Smooth muscle cell (in vitro differentiated cells): Measurements from ENCODE around the gene BACE2. TPM values are rescaled to one million over a fixed set of nuclear protein-coding genes. Genes with fewer than 3 reads are reported as not detected.
A peak's percentile ranks its signal among the peaks of the same experiment; 100 is the strongest.

Source experiments
- DNase-seq: peaks from one replicate; lab custom pipeline; 2025; ENCODE audit not compliant: unreplicated experiment; lab: John Stamatoyannopoulos, UW
- H2AFZ ChIP-seq: fragments of 200-600 bp; sonication (generic); 2 replicates; pipeline ENCODE4 v1.6.0; 2016; ENCODE audit warnings: antibody characterized with exemption, low read depth, mild to moderate bottlenecking
- H3F3A ChIP-seq: fragments of 200-600 bp; sonication (generic); 2 replicates; pipeline ENCODE4 v1.6.0; 2017; ENCODE audit warnings: antibody characterized with exemption, low read depth
- H3K27ac ChIP-seq: fragments of 200-600 bp; sonication (generic); 2 replicates; pipeline ENCODE4 v1.5.1; 2016; ENCODE audit warnings: low read depth, mild to moderate bottlenecking
- H3K27me3 ChIP-seq: fragments of 200-600 bp; sonication (generic); 2 replicates; pipeline ENCODE4 v1.6.1; 2016; ENCODE audit warnings: low read depth, mild to moderate bottlenecking
- H3K36me3 ChIP-seq: fragments of 200-600 bp; sonication (generic); 2 replicates; pipeline ENCODE4 v1.5.1; 2016; ENCODE audit warnings: low read depth
- H3K4me1 ChIP-seq: fragments of 200-600 bp; sonication (generic); 2 replicates; pipeline ENCODE4 v1.5.1; 2016; ENCODE audit warnings: low read depth
- H3K4me2 ChIP-seq: fragments of 200-600 bp; sonication (generic); 2 replicates; pipeline ENCODE4 v1.6.0; 2016; ENCODE audit warnings: mild to moderate bottlenecking
- H3K4me3 ChIP-seq: fragments of 200-600 bp; sonication (generic); 2 replicates; pipeline ENCODE4 v1.5.1; 2016; ENCODE audit warnings: mild to moderate bottlenecking
- H3K79me2 ChIP-seq: fragments of 200-600 bp; sonication (generic); 2 replicates; pipeline ENCODE4 v1.6.0; 2016; ENCODE audit warnings: low read depth, mild to moderate bottlenecking
- H3K9ac ChIP-seq: fragments of 200-600 bp; sonication (generic); 2 replicates; pipeline ENCODE4 v1.6.0; 2016; ENCODE audit warnings: low read depth
- H3K9me3 ChIP-seq: fragments of 200-600 bp; sonication (generic); replicated peaks from 2 replicates; pipeline ENCODE4 v1.5.1; 2016; ENCODE audit warnings: low read depth
- H4K20me1 ChIP-seq: fragments of 200-600 bp; sonication (generic); 2 replicates; pipeline ENCODE4 v1.6.0; 2016; ENCODE audit warnings: low read depth
- CTCF ChIP-seq: fragments of 200-600 bp; sonication (generic); IDR thresholded peaks from 2 replicates; pipeline ENCODE4 v1.5.1; 2017; ENCODE audit warnings: borderline replicate concordance, mild to moderate bottlenecking, antibody characterized with exemption; ENCODE audit not compliant: insufficient read depth, poor library complexity, severe bottlenecking
- WGBS: methylation state at CpG from one replicate; pipeline ENCODE4 v1.1.7; 2016; ENCODE audit warnings: low lambda C conversion rate; 5-methylcytosine and 5-hydroxymethylcytosine counted together
- polyA plus RNA-seq: library from polyadenylated mRNA; unstranded; fragments of >200 nt; fragmentation: Nextera tagmentation; extraction: Ambion mirVana; gene quantifications from 2 replicates; pipeline ENCODE4 v1.2.1, GENCODE V29; 2016
- total RNA-seq: library from RNA; depleted of rRNA; stranded (reverse); fragments of >200 nt; gene quantifications from 2 replicates; pipeline ENCODE4 v1.2.3, GENCODE V29; 2014

Gene BACE2
- total and polyA plus RNA-seq, 2 experiments from 2014 or later = 25.3 to 33.3 TPM

GRCh38 chr21:41316200-41317062, 148.5 kb downstream of the BACE2 start, which contains the start of gene FAM3B:
TSS of gene FAM3B (plus strand) at chr21:41316801. CDS start at chr21:41316880, 79 bp downstream.
- H3K9me3 ChIP-seq = no peaks in the 10 kb centered on the region
- DNase-seq = no peak
- no peak for TF ChIP-seq CTCF
- no peaks in the 10 kb centered on the region for H3F3A ChIP-seq
- H3K4me1 ChIP-seq = no peaks in the 10 kb centered on the region
- H3K27me3 ChIP-seq = peaks cover 46% of the 10 kb centered on the region
- H3K36me3 ChIP-seq = no peaks in the 10 kb centered on the region
- H4K20me1 ChIP-seq = no peaks in the 10 kb centered on the region
- no peak within 1 kb of the TSS for H3K27ac ChIP-seq
- peak within 1 kb of the TSS; percentile 42 for H3K4me3 ChIP-seq
- WGBS = 11% methylated on average over 49 of the region's 55 CpGs
- no peaks in the 10 kb centered on the region for H3K79me2 ChIP-seq
- no peak within 1 kb of the TSS for H3K9ac ChIP-seq
- no peak within 1 kb of the TSS for H2AFZ ChIP-seq
- peak within 1 kb of the TSS; percentile 76 for H3K4me2 ChIP-seq

GRCh38 chr21:41317063-41317392, 149.1 kb downstream of the BACE2 start:
- H3F3A ChIP-seq = no peaks in the 10 kb centered on the region
- peak overlapping the region; percentile 76 for H3K4me2 ChIP-seq

GRCh38 chr21:41317458-41317857, 149.5 kb downstream of the BACE2 start:
- Histone ChIP-seq H3K27me3 (peaks cover 46% of the 10 kb centered on the region), H2AFZ (no peak overlapping the region), H3K9me3 (no peaks in the 10 kb centered on the region), H3K4me2 (no peak overlapping the region), H3K4me3 (peak overlapping the region; percentile 42), H3K27ac (no peak overlapping the region), H3K9ac (no peak overlapping the region), H3F3A (no peaks in the 10 kb centered on the region), H3K79me2 (no peaks in the 10 kb centered on the region), H4K20me1 (no peaks in the 10 kb centered on the region), H3K36me3 (no peaks in the 10 kb centered on the region), H3K4me1 (no peaks in the 10 kb centered on the region)
- no peak for DNase-seq
- TF ChIP-seq CTCF = no peak
- 71% methylated on average over 10 of the region's 10 CpGs for WGBS

More at GRCh38 chr21:41317063-41317392, 149.1 kb downstream of the BACE2 start:
- H3K9me3 ChIP-seq = no peaks in the 10 kb centered on the region
- no peak overlapping the region for H3K9ac ChIP-seq
- whole genome bisulfite sequencing = 16% methylated on average over 19 of the region's 19 CpGs
- H3K27ac ChIP-seq = no peak overlapping the region
- no peak for DNase-seq
- no peaks in the 10 kb centered on the region for H3K4me1 ChIP-seq
- no peak overlapping the region for H2AFZ ChIP-seq
- peak overlapping the region; percentile 42 for H3K4me3 ChIP-seq
- H3K79me2 ChIP-seq = no peaks in the 10 kb centered on the region
- no peaks in the 10 kb centered on the region for H3K36me3 ChIP-seq
- no peak for TF ChIP-seq CTCF
- H3K27me3 ChIP-seq = peaks cover 46% of the 10 kb centered on the region
- no peaks in the 10 kb centered on the region for H4K20me1 ChIP-seq
